OCI-LY3 (cell line): ENCODE results near the gene CSE1L.

Experiments used
- CTCF ChIP-seq: fragments of 200-600, 300-600 bp; sonication (generic); IDR thresholded peaks from 2 replicates; pipeline ENCODE4 v1.5.1; 2014; ENCODE audit warnings: antibody characterized with exemption, low read length, low read depth
- EZH2phosphoT487 ChIP-seq: fragments of 200-600 bp; shearing (Covaris generic); IDR thresholded peaks from 2 replicates; pipeline ENCODE4 v1.6.1; 2018; ENCODE audit warnings: antibody characterized with exemption, mixed run types, low read depth

GRCh38 chr20:49100972-49101371 lies 54.9 kb downstream of the CSE1L start:
- TF ChIP-seq CTCF (no peak), EZH2phosphoT487 (no peak)
